ENCODE measurements around the gene TNFSF13. TPM values are rescaled to one million over a fixed set of nuclear protein-coding genes. Genes with fewer than 3 reads are reported as not detected.

Gene TNFSF13
- total and polyA plus RNA-seq, 2 of the 8 experiments (the other 6 are each of a cell fraction or from before 2014, with no cell fraction given): 2.1 to 2.6 TPM

- no peak overlapping the region for H3K9ac ChIP-seq (replicated peaks in 1 of 4; ENCODE audit: extremely low read depth in 1 of 4, low read depth in 3 of 4, low read length in 3 of 4)
These were observed 29.0 kb downstream of the TNFSF13 start for GRCh38 chr17:7587420-7588151.

More at GRCh38 chr17:7587420-7588151, 29.0 kb downstream of the TNFSF13 start:
- H3K4me1 ChIP-seq (replicated peaks in 1 of 4; ENCODE audit: control insufficient read depth in 3 of 4, insufficient read depth in 4 of 4, low read length in 3 of 4): peaks cover 6 to 25% (median 23%) of the 10 kb centered on the region in 4 experiments
- no peak overlapping the region for H3K14ac ChIP-seq (ENCODE audit: insufficient read length)
- DNase-seq (ENCODE audit: low read depth in 1 of 2, low spot score in 2 of 2): no peak
- CTCF ChIA-PET (ENCODE audit: partially characterized antibody): interaction anchor here (0.6 to 1.8 kb wide), 12 partner anchors 13 to 100 kb away, joined by 3 to 14 read pairs (median 3); partner anchors contain the start of genes FXR2 and TP53
- no peak overlapping the region for H3K27ac ChIP-seq (ENCODE audit: low read depth, low read length)
- no peak overlapping the region for H2AK5ac ChIP-seq (ENCODE audit: low read depth, low read length)
- H3K79me2 ChIP-seq (ENCODE audit: control insufficient read depth in 1 of 2, insufficient read depth in 2 of 2, low read length in 2 of 2): no peaks in the 10 kb centered on the region
- no peak overlapping the region for H4K91ac ChIP-seq (replicated peaks; ENCODE audit: insufficient read length, low read length)
- peaks cover 8 to 22% (median 11%) of the 10 kb centered on the region in 4 experiments; a peak in 7 of 8 replicates for H3K36me3 ChIP-seq (ENCODE audit: control insufficient read depth in 2 of 4, insufficient read depth in 4 of 4, low read length in 3 of 4)
- no peak for FAIRE-seq
- TF ChIP-seq TAF7 (optimal IDR thresholded peaks at IDR 0.05; ENCODE audit: borderline replicate concordance, low read depth, low read length) (no peak), POLR2A (IDR thresholded peaks at IDR 0.05; ENCODE audit: control extremely low read depth in 1 of 2, low read depth in 2 of 2, low read length in 2 of 2) (0 out of 3 replicates have a peak, but pooled peaks of 1 of the 2 experiments have one; percentile 20)
- no peak overlapping the region; the same call in 1 of the 2 replicates for H4K8ac ChIP-seq (ENCODE audit: extremely low read depth, insufficient read depth, low read length)
- H2BK12ac ChIP-seq (ENCODE audit: low read depth, low read length): no peak overlapping the region
- H2BK5ac ChIP-seq (ENCODE audit: low read depth, low read length): no peak overlapping the region; the same call in 1 of the 2 replicates
- POLR2A ChIA-PET (ENCODE audit: partially characterized antibody): interaction anchor here (0.6 to 28.5 kb wide), 9 partner anchors 14 to 103 kb away, joined by 3 to 1144 read pairs (median 22); partner anchors contain the start of genes CD68, POLR2A, SAT2 and SENP3
- H2BK20ac ChIP-seq (ENCODE audit: low read length): no peak overlapping the region
- no peak overlapping the region for H4K5ac ChIP-seq (ENCODE audit: insufficient read length, low read depth, low read length)
- WGBS, 2 experiments (ENCODE audit: extremely low coverage in 1 of 2, insufficient coverage in 1 of 2, insufficient read length in 1 of 2, insufficient replicate concordance in 2 of 2, low coverage in 1 of 2, low lambda C conversion rate in 2 of 2, missing lambda C conversion rate in 1 of 2): 89% methylated on average over 12 of the region's 12 CpGs; no CpG with 5 or more reads in 1 of the 2 experiments
- H3K27me3 ChIP-seq (replicated peaks in 1 of 4; ENCODE audit: control insufficient read depth in 3 of 4, extremely low read depth in 1 of 4, insufficient read depth in 3 of 4, low read length in 3 of 4): no peaks in the 10 kb centered on the region
- H3K18ac ChIP-seq (ENCODE audit: extremely low read depth, low read length): no peak overlapping the region
- H3K4me3 ChIP-seq (ENCODE audit: extremely low read depth in 1 of 4, insufficient read depth in 2 of 4, low read depth in 3 of 4, low read length in 4 of 4): peak overlapping the region in 1 of 4 experiments; percentile 68; a peak in 2 of 8 replicates
- H3K23ac ChIP-seq (ENCODE audit: insufficient read length): no peak overlapping the region
- H4K20me1 ChIP-seq (replicated peaks in 1 of 2; ENCODE audit: control insufficient read depth in 1 of 2, insufficient read depth in 2 of 2, low read length in 2 of 2): peaks cover 0 to 2% of the 10 kb centered on the region in 2 experiments
- no peak overlapping the region for H2AFZ ChIP-seq (ENCODE audit: low read length)
- no peaks in the 10 kb centered on the region; the same call in none of the 2 replicates for H3K79me1 ChIP-seq (ENCODE audit: low read depth, low read length)
- no peak overlapping the region for H2BK120ac ChIP-seq (replicated peaks; ENCODE audit: low read depth, low read length)
- H3K4me2 ChIP-seq (ENCODE audit: insufficient read depth in 1 of 2, low read depth in 2 of 2, low read length in 2 of 2): peak overlapping the region in 1 of 2 experiments; percentile 71; a peak in 3 of 4 replicates
- H3K56ac ChIP-seq (replicated peaks; ENCODE audit: insufficient read length, low read depth, low read length): no peak overlapping the region
- H3K9me3 ChIP-seq (ENCODE audit: insufficient read depth in 2 of 2, low read depth in 1 of 2, low read length in 1 of 2): no peaks in the 10 kb centered on the region
- peaks cover 24% of the 10 kb centered on the region; the same call in 1 of the 2 replicates for H3K23me2 ChIP-seq (ENCODE audit: low read depth, low read length)
- H2BK15ac ChIP-seq (ENCODE audit: low read length): no peak overlapping the region
- no peak overlapping the region for H3K4ac ChIP-seq (replicated peaks; ENCODE audit: insufficient read length, low read depth, low read length)

Measured in H1 (cell line).